ENCODE measurements around the gene ZFYVE26. TPM values are rescaled to one million over a fixed set of nuclear protein-coding genes. Genes with fewer than 3 reads are reported as not detected.
"Not testable (repeated sequence)": the region's sequence is repeated elsewhere in the genome, so short reads cannot be mapped to it uniquely, and the experiment has no call there.

Gene ZFYVE26
- total RNA-seq, 1 experiment from 2014 or later: 21.1 TPM

DNA sequence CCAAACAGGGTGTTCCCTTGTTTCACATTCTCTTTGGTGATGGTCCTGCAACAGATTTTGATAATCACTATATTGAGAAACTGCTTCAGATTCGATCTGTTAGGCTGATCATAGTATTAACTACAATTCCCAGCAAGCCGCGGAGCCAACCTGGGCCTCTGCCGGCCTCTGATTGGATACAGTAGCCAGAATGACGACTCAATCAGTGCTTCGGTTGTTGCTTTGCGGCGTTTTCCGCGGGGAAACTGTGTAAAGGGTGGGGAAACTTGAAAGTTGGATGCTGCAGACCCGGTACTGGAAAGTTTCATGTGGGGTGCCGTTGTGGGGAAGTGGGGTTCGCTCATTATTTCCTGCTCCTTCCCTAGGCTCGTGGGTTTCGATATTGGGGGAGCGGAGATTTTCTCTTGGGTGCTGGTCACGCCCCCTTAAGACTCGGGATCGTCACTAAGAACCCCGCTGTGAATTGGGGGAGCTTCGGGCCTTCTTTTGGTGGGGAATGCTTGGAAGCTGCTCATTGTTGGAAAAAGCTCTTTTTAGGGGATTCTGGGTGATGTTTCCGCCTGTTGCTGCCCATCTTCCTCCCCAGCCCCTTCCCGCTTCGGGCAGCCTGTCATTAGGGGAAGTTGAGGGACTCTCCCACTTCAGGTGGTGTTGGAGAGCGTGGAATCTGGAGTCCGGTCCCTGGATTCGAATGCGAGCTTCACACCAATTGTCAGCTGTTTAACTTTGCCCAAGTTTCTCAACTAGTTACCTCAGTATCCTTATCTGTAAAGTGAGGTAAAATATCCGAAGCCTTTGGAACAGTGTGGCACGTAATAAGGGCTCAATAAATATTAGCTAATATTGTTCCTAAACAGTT, 3.4 kb upstream of the ZFYVE26 start, which contains the start of gene RAD51B:
TSS of gene RAD51B (plus strand) at position 217 of the 859 bp plus-strand sequence.
- ChIA-PET POLR2A (ENCODE audit: unreplicated experiment) (interaction anchor here (0.7 kb wide), 1 partner anchor 629 kb away, joined by 3 read pairs; no protein-coding TSS in a partner anchor), CTCF (no interaction called here)
- Histone ChIP-seq H3K79me2 (ENCODE audit: low read length) (peaks cover 12% of the 10 kb centered on the region), H3K4me3 (ENCODE audit: low read length) (peak within 1 kb of the TSS; percentile 91), H3K27ac (ENCODE audit: low read length) (0 out of 2 replicates have a peak within 1 kb of the TSS, but pooled peaks have one; percentile 10), H3K36me3 (ENCODE audit: low read depth, low read length) (no peaks in the 10 kb centered on the region), H3K4me2 (ENCODE audit: low read length) (peak within 1 kb of the TSS; percentile 96), H2AFZ (ENCODE audit: low read length) (peak within 1 kb of the TSS; percentile 100), H3F3A (ENCODE audit: low read length, unreplicated experiment) (no peaks in the 10 kb centered on the region), H4K20me1 (ENCODE audit: low read length) (no peaks in the 10 kb centered on the region), H3K4me1 (ENCODE audit: insufficient read depth, low read length) (peaks cover 23% of the 10 kb centered on the region), H3K9ac (ENCODE audit: low read length) (peak within 1 kb of the TSS; percentile 88), H3K27me3 (ENCODE audit: low read length) (no peaks in the 10 kb centered on the region), H3K9me2 (replicated peaks; ENCODE audit: low read length) (no peaks in the 10 kb centered on the region), H3K9me3 (ENCODE audit: low read length) (no peaks in the 10 kb centered on the region)
- TF ChIP-seq EZH2phosphoT487 (IDR thresholded peaks at IDR 0.05; ENCODE audit: borderline replicate concordance, low read length) (no peak), EZH2 (IDR thresholded peaks at IDR 0.05; ENCODE audit: low read length, unreplicated experiment) (no peak)
- TF ChIP-seq, protein P1, sequence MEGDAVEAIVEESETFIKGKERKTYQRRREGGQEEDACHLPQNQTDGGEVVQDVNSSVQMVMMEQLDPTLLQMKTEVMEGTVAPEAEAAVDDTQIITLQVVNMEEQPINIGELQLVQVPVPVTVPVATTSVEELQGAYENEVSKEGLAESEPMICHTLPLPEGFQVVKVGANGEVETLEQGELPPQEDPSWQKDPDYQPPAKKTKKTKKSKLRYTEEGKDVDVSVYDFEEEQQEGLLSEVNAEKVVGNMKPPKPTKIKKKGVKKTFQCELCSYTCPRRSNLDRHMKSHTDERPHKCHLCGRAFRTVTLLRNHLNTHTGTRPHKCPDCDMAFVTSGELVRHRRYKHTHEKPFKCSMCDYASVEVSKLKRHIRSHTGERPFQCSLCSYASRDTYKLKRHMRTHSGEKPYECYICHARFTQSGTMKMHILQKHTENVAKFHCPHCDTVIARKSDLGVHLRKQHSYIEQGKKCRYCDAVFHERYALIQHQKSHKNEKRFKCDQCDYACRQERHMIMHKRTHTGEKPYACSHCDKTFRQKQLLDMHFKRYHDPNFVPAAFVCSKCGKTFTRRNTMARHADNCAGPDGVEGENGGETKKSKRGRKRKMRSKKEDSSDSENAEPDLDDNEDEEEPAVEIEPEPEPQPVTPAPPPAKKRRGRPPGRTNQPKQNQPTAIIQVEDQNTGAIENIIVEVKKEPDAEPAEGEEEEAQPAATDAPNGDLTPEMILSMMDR (conservative IDR thresholded peaks at IDR 0.05; ENCODE audit: low read depth, low read length): no peak
- peak; percentile 56 for ATAC-seq
- intact Hi-C loops (cut with micrococcal nuclease): no loop called here
- TSS peak; percentile 12 for BruUV-seq (replicated peaks)
- DNase-seq: peak; percentile 92

DNA sequence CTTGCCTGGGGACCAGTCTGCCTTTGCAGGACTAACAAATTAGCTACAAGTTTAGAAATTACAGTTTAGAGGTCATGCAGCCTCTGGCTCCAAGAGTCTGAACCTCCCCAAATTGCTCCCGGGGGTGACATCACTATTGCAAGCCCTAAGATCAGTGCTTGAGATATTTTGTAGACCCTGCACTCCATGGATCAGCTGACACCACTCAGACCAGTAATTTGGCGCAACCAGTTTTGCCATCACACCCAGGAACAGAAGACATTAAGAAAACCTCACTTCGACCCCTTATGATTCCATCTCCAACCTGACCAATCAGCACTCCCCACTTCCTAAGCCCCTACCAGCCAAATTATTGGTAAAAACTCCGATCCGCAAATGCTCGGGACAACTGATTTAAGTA, 2.1 kb upstream of the ZFYVE26 start:
- H4K20me1 ChIP-seq (ENCODE audit: low read length); H3F3A ChIP-seq (ENCODE audit: low read length, unreplicated experiment); H3K9me3 ChIP-seq (ENCODE audit: low read length); H3K4me3 ChIP-seq (ENCODE audit: low read length); intact Hi-C loops (cut with micrococcal nuclease); BruUV-seq (replicated peaks); ATAC-seq; H3K9me2 ChIP-seq (replicated peaks; ENCODE audit: low read length); H3K4me2 ChIP-seq (ENCODE audit: low read length); H3K36me3 ChIP-seq (ENCODE audit: low read depth, low read length); H3K27me3 ChIP-seq (ENCODE audit: low read length); CTCF ChIA-PET; DNase-seq; H3K9ac ChIP-seq (ENCODE audit: low read length); H3K27ac ChIP-seq (ENCODE audit: low read length): not testable (repeated sequence)
- POLR2A ChIA-PET (ENCODE audit: unreplicated experiment): interaction anchor here (0.6 kb wide), 1 partner anchor 180 kb away, joined by 3 read pairs; no protein-coding TSS in a partner anchor
- Histone ChIP-seq H2AFZ (ENCODE audit: low read length) (peak overlapping the region; percentile 100; the same call in 1 of the 2 replicates), H3K4me1 (ENCODE audit: insufficient read depth, low read length) (peaks cover 28% of the 10 kb centered on the region), H3K79me2 (ENCODE audit: low read length) (peaks cover 22% of the 10 kb centered on the region)

DNA sequence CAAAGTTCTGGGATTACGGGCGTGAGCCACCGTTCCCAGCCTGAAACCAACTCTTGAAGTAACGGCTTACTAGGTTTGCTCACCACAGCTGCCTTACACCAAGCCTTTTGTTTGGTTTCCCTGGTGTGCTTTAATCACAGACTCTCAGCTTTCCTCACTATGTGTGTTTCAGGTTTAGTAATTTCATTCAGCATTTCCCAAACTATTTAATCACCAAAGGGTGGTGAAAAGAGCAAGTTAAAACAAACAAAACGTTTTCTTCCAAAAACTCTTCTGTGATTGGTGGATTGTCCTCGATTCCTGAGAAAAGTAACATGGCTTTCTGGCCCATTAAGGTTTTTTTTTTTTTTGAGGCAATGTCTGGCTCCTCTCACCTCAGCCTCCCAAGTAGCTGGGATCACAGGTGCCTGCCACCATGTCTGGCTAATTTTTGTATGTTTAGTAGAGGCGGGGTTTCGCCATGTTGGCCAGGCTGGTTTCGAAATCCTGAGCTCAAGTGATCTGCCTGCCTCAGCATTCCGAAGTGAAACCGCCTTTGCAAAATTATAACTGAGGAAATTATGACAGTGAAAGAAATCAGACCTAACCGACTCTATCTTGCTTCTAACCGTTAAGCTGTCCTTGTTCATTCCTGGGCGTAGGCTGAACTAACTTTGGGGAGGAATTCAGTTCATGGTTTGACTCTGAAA, 1.5 kb upstream of the ZFYVE26 start:
- ChIA-PET CTCF (no interaction called here), POLR2A (ENCODE audit: unreplicated experiment) (interaction anchor here (0.5 to 0.6 kb wide), 2 partner anchors 181 to 953 kb away, joined by 3 to 4 read pairs; no protein-coding TSS in a partner anchor)
- TF ChIP-seq EZH2 (IDR thresholded peaks at IDR 0.05; ENCODE audit: low read length, unreplicated experiment): no peak
- TF ChIP-seq, protein P1 (conservative IDR thresholded peaks at IDR 0.05; ENCODE audit: low read depth, low read length): no peak
- no peak for TF ChIP-seq EZH2phosphoT487 (IDR thresholded peaks at IDR 0.05; ENCODE audit: borderline replicate concordance, low read length)
- Histone ChIP-seq H3K79me2 (ENCODE audit: low read length) (peaks cover 22% of the 10 kb centered on the region), H3K4me3 (ENCODE audit: low read length) (no peak overlapping the region), H4K20me1 (ENCODE audit: low read length) (no peaks in the 10 kb centered on the region), H3K4me1 (ENCODE audit: insufficient read depth, low read length) (peaks cover 28% of the 10 kb centered on the region), H3F3A (ENCODE audit: low read length, unreplicated experiment) (no peaks in the 10 kb centered on the region), H3K9ac (ENCODE audit: low read length) (no peak overlapping the region), H3K27ac (ENCODE audit: low read length) (no peak overlapping the region), H3K9me2 (replicated peaks; ENCODE audit: low read length) (no peaks in the 10 kb centered on the region), H3K4me2 (ENCODE audit: low read length) (no peak overlapping the region), H3K27me3 (ENCODE audit: low read length) (no peaks in the 10 kb centered on the region), H2AFZ (ENCODE audit: low read length) (no peak overlapping the region), H3K9me3 (ENCODE audit: low read length) (no peaks in the 10 kb centered on the region), H3K36me3 (ENCODE audit: low read depth, low read length) (peaks cover 4% of the 10 kb centered on the region; the same call in 1 of the 2 replicates)
- intact Hi-C loops (cut with micrococcal nuclease): no loop called here
- no peak for DNase-seq
- no TSS peak for BruUV-seq (replicated peaks)
- ATAC-seq: no peak
